ENCODE data around the gene SLC45A2.

DNA sequence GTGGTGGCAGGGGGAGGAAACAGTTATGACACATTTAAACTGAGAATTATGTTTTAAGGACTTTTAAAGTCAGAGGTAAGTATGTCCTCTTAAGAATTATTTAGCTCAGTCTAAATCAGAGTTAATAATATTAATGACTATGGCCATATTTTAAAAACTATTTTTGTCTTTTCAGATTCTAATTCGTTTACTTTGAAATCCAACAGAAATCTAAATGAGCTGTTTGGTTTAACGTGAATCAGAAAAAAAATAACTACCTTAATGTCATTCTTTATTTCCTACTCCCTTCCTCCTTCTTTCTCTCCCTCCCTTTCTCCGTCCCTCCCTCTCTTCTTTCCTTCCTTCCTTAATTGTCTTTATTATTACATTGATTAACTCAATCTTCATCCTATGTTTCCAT lies 43.9 kb upstream of the SLC45A2 start:
- TF ChIP-seq, protein P1, sequence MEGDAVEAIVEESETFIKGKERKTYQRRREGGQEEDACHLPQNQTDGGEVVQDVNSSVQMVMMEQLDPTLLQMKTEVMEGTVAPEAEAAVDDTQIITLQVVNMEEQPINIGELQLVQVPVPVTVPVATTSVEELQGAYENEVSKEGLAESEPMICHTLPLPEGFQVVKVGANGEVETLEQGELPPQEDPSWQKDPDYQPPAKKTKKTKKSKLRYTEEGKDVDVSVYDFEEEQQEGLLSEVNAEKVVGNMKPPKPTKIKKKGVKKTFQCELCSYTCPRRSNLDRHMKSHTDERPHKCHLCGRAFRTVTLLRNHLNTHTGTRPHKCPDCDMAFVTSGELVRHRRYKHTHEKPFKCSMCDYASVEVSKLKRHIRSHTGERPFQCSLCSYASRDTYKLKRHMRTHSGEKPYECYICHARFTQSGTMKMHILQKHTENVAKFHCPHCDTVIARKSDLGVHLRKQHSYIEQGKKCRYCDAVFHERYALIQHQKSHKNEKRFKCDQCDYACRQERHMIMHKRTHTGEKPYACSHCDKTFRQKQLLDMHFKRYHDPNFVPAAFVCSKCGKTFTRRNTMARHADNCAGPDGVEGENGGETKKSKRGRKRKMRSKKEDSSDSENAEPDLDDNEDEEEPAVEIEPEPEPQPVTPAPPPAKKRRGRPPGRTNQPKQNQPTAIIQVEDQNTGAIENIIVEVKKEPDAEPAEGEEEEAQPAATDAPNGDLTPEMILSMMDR (IDR thresholded peaks at IDR 0.05) = no peak
- TF ChIP-seq POLR2A (IDR thresholded peaks at IDR 0.05) = no peak

All from breast epithelium (tissue), 3 donors.